ENCODE measurements around the gene ANKDD1B.
"Not testable (repeated sequence)": the region's sequence is repeated elsewhere in the genome, so short reads cannot be mapped to it uniquely, and the experiment has no call there.

- TF ChIP-seq CTCF, EP300 (IDR thresholded peaks at IDR 0.05): not testable (repeated sequence)
Observed at GRCh38 chr5:75565991-75566709, 45.1 kb upstream of the ANKDD1B start.

All from esophagus muscularis mucosa (tissue), 3 donors.